ENCODE data around the gene C6.
"Not testable (repeated sequence)": the region's sequence is repeated elsewhere in the genome, so short reads cannot be mapped to it uniquely, and the experiment has no call there.

Gene C6

GRCh38 chr5:41223962-41224361 is 10.6 kb upstream of the C6 start:
- no peak overlapping the region for H3K27ac Mint-ChIP-seq
- TF ChIP-seq CTCF (IDR thresholded peaks at IDR 0.05; ENCODE audit: unreplicated experiment in 3 of 3): no peak
- H3K4me3 Mint-ChIP-seq: no peak overlapping the region
- peaks cover 13% of the 10 kb centered on the region for H3K4me1 Mint-ChIP-seq
- peaks cover 21% of the 10 kb centered on the region for H3K9me3 Mint-ChIP-seq
- no peaks in the 10 kb centered on the region for H3K36me3 Mint-ChIP-seq (ENCODE audit: low read depth)
- H3K27me3 Mint-ChIP-seq (ENCODE audit: low read depth): no peaks in the 10 kb centered on the region

- no peaks in the 10 kb centered on the region for H3K27me3 Mint-ChIP-seq (ENCODE audit: low read depth)
- TF ChIP-seq CTCF (IDR thresholded peaks at IDR 0.05; ENCODE audit: unreplicated experiment in 3 of 3): no peak
- H3K27ac Mint-ChIP-seq: peak overlapping the region; percentile 63 to 91 (median 84)
- no peak overlapping the region for H3K4me3 Mint-ChIP-seq
- no peaks in the 10 kb centered on the region for H3K36me3 Mint-ChIP-seq (ENCODE audit: low read depth)
- peaks cover 13% of the 10 kb centered on the region for H3K4me1 Mint-ChIP-seq
- H3K9me3 Mint-ChIP-seq: no peaks in the 10 kb centered on the region
Measured at GRCh38 chr5:41219658-41220269, 6.4 kb upstream of the C6 start.

GRCh38 chr5:41218929-41219657 is 5.8 kb upstream of the C6 start:
- Mint-ChIP-seq H3K36me3 (ENCODE audit: low read depth) (no peaks in the 10 kb centered on the region), H3K9me3 (no peaks in the 10 kb centered on the region), H3K27ac (peak overlapping the region; percentile 63 to 91 (median 84)), H3K4me3 (no peak overlapping the region), H3K4me1 (peaks cover 13% of the 10 kb centered on the region), H3K27me3 (ENCODE audit: low read depth) (no peaks in the 10 kb centered on the region)
- TF ChIP-seq CTCF (IDR thresholded peaks at IDR 0.05; ENCODE audit: unreplicated experiment in 3 of 3): no peak

- TF ChIP-seq CTCF (IDR thresholded peaks at IDR 0.05; ENCODE audit: unreplicated experiment in 3 of 3): no peak
- Mint-ChIP-seq H3K4me1 (peaks cover 1% of the 10 kb centered on the region), H3K27me3 (ENCODE audit: low read depth) (no peaks in the 10 kb centered on the region), H3K36me3 (ENCODE audit: low read depth) (no peaks in the 10 kb centered on the region), H3K4me3 (no peak overlapping the region), H3K27ac (peak overlapping the region in 1 of 3 experiments; percentile 85), H3K9me3 (peaks cover 4% of the 10 kb centered on the region)
Measured at GRCh38 chr5:41214182-41214581, 850 bp upstream of the C6 start.

- Mint-ChIP-seq H3K27me3 (ENCODE audit: low read depth) (no peaks in the 10 kb centered on the region), H3K4me1 (no peaks in the 10 kb centered on the region), H3K27ac (peak overlapping the region in 1 of 3 experiments; percentile 85), H3K4me3 (peak overlapping the region in 1 of 3 experiments; percentile 22), H3K9me3 (peaks cover 11% of the 10 kb centered on the region), H3K36me3 (ENCODE audit: low read depth) (no peaks in the 10 kb centered on the region)
- no peak for TF ChIP-seq CTCF (IDR thresholded peaks at IDR 0.05; ENCODE audit: unreplicated experiment in 3 of 3)
Measured at GRCh38 chr5:41212935-41213334, 397 bp downstream of the C6 start.

GRCh38 chr5:41211417-41211816 is 1.9 kb downstream of the C6 start:
- peaks cover 17% of the 10 kb centered on the region for H3K9me3 Mint-ChIP-seq
- no peaks in the 10 kb centered on the region for H3K4me1 Mint-ChIP-seq
- H3K27me3 Mint-ChIP-seq (ENCODE audit: low read depth): no peaks in the 10 kb centered on the region
- H3K27ac Mint-ChIP-seq: no peak overlapping the region
- TF ChIP-seq CTCF (IDR thresholded peaks at IDR 0.05; ENCODE audit: unreplicated experiment in 3 of 3): no peak
- no peak overlapping the region for H3K4me3 Mint-ChIP-seq
- no peaks in the 10 kb centered on the region for H3K36me3 Mint-ChIP-seq (ENCODE audit: low read depth)

GRCh38 chr5:41205475-41205874 is 7.9 kb downstream of the C6 start:
- not testable (repeated sequence) for H3K4me1 Mint-ChIP-seq; H3K27me3 Mint-ChIP-seq (ENCODE audit: low read depth); H3K27ac Mint-ChIP-seq; H3K4me3 Mint-ChIP-seq; H3K36me3 Mint-ChIP-seq (ENCODE audit: low read depth)
- H3K9me3 Mint-ChIP-seq: peaks cover 20% of the 10 kb centered on the region

All from nephron (organoid).